Measurements from ENCODE around the gene AEN. TPM values are rescaled to one million over a fixed set of nuclear protein-coding genes. Genes with fewer than 3 reads are reported as not detected.

The AEN gene, protein sequence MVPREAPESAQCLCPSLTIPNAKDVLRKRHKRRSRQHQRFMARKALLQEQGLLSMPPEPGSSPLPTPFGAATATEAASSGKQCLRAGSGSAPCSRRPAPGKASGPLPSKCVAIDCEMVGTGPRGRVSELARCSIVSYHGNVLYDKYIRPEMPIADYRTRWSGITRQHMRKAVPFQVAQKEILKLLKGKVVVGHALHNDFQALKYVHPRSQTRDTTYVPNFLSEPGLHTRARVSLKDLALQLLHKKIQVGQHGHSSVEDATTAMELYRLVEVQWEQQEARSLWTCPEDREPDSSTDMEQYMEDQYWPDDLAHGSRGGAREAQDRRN
- total RNA-seq: 8.1 TPM

DNA sequence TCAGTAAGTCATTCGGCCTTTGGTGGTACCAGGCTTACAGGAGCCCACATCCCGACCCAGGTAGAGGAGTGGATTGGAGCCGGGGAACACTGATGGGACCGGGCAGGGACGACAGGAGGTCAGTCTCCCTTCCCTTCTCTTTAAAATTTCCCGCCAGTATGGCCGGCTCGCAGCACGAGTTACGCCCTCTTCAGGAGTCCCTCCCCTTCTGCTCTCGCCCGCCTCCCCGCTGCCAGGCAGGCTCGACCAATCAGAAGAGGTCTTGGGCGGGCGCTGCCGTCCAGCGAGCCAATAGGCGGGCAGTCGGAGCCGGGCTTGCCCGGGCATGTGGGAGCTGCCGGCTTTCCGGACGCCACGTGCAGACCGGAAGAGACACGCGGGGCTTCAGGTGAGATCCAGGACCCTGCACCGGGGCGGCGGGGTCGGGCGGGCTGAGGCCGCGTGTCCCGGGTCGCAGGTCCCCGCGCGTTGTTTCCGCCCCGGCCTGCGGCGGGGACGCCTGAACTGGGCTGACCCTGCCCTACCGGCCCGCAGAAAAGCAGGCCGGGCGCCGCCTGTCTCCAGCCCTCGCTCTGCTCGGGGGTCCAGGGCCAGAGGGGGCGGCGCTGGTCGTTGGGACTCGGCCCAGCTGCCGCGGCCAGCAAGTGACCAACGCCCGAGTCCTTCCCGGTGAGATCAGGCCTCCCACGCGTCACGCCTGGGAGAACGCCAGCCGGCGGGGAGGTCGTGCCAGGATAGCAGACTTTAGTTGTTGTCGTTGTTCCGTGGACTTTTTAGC lies at the start of gene AEN:
Gene AEN (plus strand): TSS at position 346 of the 778 bp plus-strand sequence. CDS start 4,870 bp downstream, outside the sequence.
- DNase-seq: peak; percentile 93

DNA sequence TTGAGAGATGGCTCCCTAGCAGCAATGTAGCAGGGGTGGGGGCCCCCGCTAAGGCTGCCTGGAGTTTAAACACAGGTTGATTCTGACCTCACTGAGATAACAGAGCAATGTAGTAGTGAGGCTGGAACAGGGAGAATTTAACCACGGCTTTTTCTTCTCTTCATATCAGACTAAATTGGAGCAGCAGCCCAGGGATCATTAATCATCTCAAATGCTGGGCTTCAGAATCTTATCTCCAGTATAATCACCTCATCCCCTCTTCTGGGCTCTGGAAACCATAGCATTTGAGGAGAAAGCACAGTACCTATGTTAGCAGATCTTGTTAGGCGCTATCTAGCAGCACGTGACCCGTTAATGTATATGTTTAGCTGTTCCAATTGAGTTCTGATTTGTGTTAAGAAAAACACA lies 49.3 kb upstream of the AEN start:
- DNase-seq: no peak

DNA sequence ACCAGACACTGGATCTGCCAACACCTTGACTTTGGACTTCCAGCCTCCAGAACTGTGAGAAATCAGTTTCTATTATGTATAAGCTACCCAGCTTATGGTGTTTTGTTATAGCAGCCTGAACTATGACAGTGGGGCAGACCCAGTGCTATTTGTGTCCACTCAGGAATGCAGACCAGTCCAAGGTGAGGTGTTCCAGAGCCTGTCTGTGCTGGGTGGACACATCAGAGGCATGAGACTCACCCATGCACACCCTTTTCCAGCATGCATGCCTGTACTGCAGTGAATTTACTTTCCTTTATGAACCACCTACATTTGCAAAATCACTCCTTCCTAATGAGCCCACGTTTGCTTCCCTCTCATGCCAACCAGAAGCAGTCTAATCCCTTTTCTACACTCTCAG lies 47.1 kb upstream of the AEN start:
- no peak for DNase-seq

DNA sequence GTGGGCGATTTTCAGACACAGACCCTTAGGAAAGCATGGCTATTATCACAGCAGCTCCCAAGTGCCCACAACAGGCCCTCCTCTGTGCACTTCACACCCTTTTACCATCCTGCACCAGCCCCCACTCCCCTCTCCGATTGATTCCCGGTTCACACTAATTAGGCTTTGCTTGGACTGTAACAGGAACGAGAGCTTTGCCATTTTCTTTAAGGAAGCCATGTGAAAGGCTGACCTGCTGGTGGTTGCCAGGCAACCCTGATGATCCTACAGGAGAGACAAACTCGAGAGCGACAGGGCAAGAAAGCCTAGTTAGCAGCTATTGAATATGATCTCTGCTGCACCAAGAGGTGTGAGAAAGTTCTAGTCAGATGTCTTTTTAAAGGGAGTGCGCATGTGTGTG lies 46.5 kb upstream of the AEN start:
- no peak for DNase-seq

DNA sequence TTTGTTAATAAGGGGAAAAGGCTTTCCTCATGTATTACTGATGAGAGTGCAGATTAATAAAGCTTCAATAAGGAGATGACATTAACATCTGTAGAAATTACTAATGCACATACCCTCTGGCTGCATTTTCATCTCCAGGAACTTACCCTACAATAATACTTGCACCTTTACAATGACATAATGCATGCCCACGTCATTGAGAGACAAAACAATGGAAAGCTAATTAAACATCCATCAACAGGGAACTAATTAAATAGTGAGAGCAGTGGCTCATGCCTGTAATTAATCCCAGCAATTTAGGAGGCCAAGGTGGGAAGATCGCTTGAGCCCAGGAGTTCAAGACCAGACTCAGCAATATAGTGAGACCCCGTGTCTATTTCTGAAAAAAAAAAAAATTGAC lies 41.8 kb upstream of the AEN start:
- no peak for DNase-seq

DNA sequence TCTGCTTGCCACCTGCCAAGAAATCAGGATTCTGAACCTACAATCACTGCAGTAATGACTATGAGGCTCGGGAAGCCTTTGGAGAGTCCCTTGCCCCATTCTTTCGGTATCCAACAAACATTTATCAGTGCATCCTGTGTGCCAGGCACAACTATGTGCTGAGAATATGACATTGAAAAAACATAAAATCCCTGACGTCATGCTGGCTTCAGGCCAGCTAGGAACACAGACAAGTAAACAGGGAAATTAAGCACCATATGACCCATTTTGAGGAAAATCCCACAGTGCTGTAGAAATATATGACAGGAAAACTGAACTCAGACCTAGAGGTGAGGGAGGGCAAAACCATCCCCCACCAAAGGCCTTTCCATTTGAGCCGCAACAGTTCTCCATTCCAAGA lies 40.6 kb upstream of the AEN start:
- no peak for DNase-seq

DNA sequence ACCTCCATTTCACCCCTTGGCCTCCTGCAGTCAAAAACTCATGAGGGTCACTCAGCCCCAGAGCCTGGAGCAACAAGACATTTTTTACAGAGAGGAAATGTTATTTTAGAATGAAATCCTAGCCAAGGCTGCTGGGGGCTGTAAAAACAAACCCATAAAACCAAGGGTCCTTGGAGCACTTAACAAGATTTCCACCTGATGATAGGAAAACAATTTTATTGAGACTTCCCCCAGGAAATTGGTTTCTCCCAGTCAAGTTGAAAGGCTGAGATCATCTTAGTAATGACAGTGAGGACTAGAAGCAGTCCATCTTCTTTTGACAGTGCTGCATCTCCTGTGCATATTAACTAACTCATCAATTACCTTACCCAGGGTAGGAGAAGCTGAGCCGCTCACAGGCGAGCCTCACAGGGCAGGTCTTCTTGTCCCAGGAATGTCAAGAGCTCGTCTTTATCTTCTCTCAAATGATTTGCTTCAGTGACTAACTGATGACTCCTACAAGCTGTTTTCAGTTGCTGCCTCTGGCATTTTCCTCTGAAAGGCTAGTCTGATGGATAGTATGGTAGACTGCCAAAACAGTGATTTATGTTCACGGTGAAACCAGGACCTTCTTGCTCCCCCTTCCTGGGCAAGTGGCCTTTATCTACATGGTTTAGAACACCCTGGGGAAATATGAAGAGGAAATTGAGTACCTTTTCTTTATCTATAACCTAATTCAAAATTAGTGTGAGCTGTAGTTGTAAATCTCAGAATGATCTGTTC lies 34.6 kb upstream of the AEN start:
- no peak for DNase-seq

DNA sequence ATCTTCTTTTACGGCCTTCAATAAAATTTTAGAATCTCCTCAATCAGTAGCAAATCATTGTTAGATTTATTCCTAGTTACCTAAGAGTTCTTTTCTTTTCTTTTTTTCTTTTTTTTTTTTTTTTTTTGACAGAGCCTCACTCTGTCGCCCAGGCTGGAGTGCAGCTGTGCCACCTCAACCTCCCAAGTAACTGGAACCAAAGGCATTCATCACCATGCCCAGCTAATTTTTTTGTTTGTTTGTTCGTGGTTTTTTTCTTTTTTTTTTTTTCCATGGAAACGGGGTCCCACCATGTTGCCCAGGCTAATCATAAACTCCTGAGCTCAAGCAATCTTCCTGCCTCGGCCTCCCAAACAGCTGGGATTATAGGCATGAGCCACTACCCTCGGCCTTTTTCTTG lies 30.4 kb upstream of the AEN start:
- DNase-seq: no peak

DNA sequence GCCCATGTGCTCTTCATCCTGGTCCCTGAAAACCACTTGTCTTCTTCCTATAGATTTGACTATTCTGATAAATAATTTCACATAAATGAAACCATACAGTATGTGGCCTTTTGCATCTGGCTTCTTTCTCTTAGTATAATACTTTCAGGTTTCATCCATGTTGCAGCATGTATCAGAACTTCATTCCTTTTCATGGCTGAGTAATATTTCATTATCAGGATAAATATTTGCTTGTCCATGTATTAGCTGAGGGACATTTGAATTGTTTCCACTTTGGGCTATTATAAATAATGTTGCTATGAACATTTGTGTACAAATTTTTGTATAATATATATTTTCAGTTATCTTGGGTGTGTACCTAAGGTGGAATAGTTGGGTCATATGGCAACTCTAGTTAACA lies 29.8 kb upstream of the AEN start:
- DNase-seq: no peak

DNA sequence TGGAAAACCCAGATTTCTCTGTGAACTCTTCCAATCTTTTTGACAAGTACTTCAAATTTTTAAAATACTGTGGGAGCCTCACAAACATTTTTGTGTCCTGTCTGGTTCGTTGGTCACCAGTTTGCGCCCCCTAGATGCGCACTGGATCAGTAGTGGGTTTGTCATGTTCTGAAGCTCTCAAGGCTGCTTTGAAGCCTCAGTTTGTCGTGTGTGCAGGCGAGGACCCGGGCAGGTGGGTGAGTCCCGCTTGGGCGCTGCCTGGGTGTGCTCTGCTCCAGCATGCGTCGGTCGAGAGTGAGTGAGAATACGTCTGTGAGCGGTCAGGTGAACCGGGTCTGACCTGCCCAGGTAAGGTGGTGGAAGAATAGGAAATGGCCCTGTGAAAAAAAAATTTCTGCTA lies 17.3 kb upstream of the AEN start:
- DNase-seq: no peak

DNA sequence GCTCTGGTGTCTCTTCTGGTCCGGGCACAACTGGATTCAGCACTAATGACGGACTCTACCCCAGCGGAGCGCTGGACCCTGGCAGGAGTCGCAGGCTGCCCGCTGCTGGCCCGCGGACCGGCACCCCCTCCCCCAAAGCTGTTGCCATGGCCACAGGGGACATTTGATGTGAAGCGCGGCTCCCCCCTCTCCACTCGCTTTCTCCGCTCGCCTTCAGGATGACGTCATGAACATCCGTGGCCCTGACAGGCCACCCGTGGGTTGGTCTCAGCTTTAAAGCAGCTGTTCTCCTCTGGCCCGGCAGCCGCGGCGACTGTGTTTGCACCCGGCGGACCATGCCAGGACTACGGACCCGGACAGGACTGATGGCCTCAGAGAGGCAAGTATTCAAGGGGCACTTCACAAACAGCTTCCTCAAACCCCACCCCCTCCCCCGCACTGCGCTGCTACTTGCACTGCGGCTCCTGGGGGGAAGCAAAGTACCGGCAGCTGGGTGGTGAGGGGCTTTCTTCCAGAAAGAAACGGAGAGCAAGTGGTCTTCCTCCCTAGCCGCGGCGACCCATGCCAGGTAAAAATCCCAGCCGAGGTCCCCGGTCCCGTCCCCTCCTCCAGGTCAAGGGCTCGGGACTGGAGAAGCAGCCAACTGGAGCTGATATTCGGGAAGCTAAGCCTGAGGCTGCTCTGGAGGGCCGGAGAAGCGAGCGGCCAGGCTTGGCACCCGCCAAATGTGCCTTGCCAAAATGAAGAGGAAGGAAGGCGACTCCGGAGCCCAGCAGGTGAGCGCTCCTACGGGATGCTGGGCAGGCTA lies 16.6 kb upstream of the AEN start:
- DNase-seq: no peak

DNA sequence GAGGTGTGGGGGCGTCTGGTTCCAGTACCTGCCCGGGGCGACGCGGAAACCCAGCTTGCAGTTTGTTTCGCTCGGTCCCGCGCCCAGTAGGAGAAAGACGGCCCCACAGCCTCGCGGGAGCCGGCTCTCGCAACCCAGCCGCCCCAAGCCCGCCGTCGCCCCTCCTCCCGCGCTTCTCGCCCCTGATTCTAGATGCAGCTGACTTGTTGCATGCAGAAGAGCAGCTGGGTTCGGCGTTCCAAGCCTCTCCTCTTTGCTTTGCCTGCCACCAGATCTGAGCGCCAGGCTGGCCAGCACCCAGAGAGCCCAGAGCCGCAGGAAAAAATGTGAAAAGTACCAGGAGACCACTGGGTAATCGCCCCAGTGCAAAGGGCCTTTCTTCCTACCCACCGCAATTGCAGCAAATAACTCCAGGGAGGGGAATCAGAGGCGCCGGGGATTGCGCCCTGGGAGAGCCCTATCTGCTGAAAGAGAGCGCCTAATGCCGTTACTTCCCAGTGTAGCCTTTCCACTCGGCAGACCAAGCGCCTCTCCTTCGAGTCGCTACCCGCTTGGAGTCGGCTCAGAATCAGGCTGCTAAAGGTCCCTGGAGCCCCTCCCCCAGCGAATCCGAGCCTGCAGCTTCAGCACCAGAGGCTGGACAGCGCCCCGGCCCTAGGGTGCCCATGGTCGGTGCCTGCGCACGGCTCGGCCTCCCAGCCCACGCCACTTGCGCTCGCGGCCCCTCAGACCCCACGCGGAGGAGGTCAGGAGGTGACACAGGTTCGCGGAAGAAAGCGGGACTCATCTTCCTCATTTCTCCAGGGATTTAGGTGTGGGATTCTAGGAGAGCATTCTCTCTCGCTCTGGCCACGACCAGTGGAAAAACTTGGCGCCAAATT lies 15.7 kb upstream of the AEN start:
- no peak for DNase-seq

DNA sequence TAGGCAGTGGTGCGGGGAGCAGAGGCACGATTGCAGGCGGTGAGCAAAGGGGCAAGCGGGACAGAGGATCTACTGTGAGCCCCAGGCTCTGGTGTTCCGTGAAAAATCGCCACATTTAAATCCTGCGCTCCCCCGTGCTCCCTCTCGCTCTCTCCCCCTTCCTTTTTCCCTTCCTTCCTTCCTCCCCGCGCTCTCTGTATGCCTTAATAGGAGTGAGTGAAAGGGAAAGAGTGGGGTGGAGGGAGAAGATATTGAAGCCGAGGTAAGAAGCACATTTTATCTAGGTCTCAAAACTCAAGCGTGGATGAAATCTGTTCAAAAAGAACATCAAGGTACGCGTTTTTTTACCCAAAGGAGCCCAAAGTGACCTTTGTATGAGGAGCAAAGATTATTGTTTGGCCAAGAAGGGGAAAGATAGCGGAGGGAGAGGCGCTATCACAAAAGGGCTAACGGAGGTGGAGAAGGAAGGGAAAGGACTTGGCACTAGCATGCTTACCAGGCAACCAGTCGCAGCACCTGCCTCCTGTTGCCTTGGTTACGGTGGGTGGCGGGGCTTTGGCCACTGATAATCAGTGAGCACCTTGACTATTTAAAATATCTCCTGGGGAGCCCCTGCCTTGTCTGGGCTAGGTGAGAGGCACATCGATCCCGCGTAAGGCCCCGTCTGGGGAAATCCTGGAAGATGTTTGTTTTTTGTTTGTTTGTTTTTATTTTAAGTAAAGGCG lies 14.9 kb upstream of the AEN start:
- no peak for DNase-seq

DNA sequence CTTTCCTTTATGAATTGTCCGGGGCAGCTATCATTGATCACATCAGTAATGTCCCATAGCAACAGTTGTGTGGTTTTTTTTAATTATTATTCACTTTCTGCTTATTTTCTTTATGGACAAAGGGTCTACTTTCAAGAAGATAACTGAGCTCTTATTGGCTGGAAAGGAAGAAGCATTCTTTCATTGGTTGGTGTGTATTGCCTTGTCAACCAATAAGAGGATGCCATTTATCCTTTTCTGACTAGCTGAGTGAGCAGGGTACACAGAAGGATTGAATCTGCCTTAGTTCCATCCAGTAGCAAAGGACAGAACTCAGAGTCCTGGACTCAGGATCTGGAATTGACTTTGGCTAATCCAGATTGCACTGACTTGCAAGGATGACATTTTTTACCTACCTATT lies 13.2 kb upstream of the AEN start:
- no peak for DNase-seq

DNA sequence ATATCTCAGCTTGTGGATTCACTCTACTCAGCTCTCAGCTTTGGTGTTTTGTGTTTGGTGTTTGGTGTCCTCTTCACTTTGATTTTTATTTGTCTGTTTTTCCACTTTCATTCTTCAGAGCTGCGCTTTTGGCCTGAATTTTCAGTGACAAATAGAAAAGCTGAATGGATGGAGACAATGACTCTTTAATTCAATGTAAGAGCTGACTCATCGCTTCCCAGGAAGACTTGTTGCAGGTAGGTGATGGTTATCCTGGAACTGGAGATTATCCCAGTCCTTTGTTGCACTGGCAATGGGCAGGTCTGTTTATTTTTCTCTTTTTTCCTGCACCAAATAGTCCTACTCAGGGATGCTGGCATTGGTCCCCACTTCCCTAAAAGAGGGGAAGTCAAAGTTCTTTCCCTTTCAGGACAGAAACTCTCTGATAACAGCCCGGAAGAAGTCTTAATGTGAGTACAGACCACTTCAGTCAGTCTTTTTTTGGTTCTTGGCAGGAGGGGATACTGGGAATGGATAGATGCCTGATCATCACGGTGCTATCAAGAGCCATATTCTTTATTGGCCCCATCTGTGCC lies 12.4 kb upstream of the AEN start:
- DNase-seq: no peak

DNA sequence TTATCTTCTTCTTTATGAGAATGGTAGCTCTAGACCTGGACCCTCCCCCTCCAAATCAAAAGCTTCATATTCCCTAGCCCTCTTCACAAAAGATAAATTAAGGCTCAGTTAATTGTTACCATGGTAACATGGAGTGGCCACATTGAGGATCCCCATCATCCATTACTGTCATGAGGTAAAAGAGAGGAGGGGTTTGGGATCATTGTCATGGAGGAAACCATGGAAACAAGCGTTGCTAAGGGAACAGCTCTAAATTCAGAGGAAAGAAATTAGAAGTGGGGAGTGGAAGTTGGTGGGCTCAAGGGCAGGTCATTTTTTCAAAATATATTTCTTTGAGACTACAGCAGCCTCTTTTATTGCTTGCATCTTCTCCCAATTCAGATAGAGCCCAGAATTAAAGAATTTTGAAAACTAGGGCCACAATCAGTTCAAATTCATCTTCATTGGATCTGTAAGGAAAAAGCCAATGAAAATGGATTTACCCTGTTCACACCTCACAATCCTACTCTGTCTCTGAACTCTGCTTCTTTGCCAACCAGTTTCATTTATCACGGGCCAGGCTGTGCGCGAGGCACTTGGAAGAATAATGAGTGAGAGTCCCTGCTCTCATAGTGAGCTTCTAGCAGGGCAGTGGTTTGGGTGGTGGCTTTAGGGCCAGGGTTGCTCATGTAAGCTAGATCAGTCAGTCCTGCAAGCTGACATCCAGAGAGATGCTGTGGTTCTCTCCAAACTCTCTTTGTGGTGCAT lies 11.6 kb upstream of the AEN start:
- DNase-seq: no peak

DNA sequence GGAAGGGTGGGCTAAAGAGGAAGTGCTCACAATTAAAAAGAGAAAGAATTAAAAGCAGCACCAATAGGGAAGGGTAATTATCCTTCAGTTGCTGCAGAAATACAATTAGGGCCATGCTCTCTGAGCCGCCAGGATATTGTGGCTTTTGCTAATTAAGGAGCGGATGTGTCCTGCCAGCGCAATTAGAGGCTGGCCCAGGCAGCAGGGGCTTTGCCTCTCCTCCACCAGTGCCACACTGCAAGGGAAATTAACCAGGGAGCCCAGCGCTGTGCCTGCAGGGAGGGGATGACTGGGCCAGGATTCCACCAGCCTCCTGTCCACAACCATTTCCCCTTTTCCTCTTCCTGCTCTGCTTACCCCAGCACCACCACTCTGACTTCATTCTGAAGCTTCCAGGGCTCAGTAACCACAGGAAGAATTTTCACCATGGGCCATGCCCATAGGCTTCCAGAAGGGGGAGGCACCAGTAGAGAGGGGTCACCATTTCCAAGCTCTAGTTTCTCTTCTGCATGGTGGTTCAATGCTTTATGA lies 10.4 kb upstream of the AEN start:
- no peak for DNase-seq

DNA sequence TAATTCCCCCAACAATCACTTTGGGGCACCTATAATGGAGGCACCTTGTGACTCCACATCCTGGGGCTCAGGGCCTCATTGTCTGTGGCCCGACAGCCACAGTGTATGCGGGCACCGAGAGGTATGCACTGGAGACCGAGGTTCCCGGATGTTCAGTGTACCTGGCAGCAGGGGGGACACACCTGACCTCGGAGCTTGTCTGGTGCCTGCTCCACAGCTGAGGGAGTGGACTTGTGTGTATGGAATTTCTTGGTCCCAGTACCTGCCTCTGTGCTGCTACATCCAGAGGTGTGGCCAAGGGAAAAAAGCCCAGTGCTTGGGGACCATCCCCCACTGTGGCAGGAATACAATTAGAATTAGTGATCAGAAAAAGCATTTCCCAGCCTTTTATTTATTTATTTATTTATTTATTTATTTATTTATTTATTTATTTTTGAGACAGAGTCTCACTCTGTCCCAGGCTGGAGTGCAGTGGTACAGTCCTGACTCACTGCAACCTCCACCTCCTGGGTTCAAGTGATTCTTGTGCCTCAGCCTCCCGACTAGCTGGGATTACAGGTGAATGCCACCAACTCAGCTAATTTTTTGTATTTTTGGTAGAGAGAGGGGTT lies 8.8 kb upstream of the AEN start:
- DNase-seq: no peak
